ENCODE results near the gene ITGAD.

Gene ITGAD

GRCh38 chr16:31430380-31431052 is 37.4 kb downstream of the ITGAD start:
- TF ChIP-seq PPARA (CRISPR knock-in tag; IDR thresholded peaks at IDR 0.05; ENCODE audit: borderline replicate concordance) (no peak), ZFP30 (CRISPR knock-in tag; IDR thresholded peaks at IDR 0.05) (no peak), TOX (CRISPR knock-in tag; IDR thresholded peaks at IDR 0.05; ENCODE audit: borderline replicate concordance) (no peak), ZC3H10 (CRISPR knock-in tag; IDR thresholded peaks at IDR 0.05) (no peak), CSRNP3 (CRISPR knock-in tag; IDR thresholded peaks at IDR 0.05) (no peak), ISL1 (CRISPR knock-in tag; IDR thresholded peaks at IDR 0.05) (no peak), OSR1 (CRISPR knock-in tag; IDR thresholded peaks at IDR 0.05) (no peak), BACH2 (CRISPR knock-in tag; IDR thresholded peaks at IDR 0.05; ENCODE audit: borderline replicate concordance) (no peak), ZNF565 (CRISPR knock-in tag; conservative IDR thresholded peaks at IDR 0.05; ENCODE audit: low read depth) (no peak), ZFP3 (CRISPR knock-in tag; IDR thresholded peaks at IDR 0.05) (no peak), ZNF70 (CRISPR knock-in tag; IDR thresholded peaks at IDR 0.05) (no peak), GLIS3 (CRISPR knock-in tag; IDR thresholded peaks at IDR 0.05) (no peak), ARNTL (CRISPR knock-in tag; IDR thresholded peaks at IDR 0.05; ENCODE audit: borderline replicate concordance, low read depth) (no peak)
- TF ChIP-seq, protein P1, sequence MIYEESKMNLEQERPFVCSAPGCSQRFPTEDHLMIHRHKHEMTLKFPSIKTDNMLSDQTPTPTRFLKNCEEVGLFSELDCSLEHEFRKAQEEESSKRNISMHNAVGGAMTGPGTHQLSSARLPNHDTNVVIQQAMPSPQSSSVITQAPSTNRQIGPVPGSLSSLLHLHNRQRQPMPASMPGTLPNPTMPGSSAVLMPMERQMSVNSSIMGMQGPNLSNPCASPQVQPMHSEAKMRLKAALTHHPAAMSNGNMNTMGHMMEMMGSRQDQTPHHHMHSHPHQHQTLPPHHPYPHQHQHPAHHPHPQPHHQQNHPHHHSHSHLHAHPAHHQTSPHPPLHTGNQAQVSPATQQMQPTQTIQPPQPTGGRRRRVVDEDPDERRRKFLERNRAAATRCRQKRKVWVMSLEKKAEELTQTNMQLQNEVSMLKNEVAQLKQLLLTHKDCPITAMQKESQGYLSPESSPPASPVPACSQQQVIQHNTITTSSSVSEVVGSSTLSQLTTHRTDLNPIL (CRISPR knock-in tag; IDR thresholded peaks at IDR 0.05; ENCODE audit: low read depth): no peak
- ATAC-seq: no peak; the same call in 2 of the 3 replicates

GRCh38 chr16:31435341-31436220 is 42.4 kb downstream of the ITGAD start:
- TF ChIP-seq ISL1 (CRISPR knock-in tag; IDR thresholded peaks at IDR 0.05) (no peak), OSR1 (CRISPR knock-in tag; IDR thresholded peaks at IDR 0.05) (no peak), SNAI2 (CRISPR knock-in tag; IDR thresholded peaks at IDR 0.05) (no peak), ZNF70 (CRISPR knock-in tag; IDR thresholded peaks at IDR 0.05) (no peak), ZC3H10 (CRISPR knock-in tag; IDR thresholded peaks at IDR 0.05) (no peak), TSHZ2 (CRISPR knock-in tag; IDR thresholded peaks at IDR 0.05) (no peak), TOX (CRISPR knock-in tag; IDR thresholded peaks at IDR 0.05; ENCODE audit: borderline replicate concordance) (no peak), CSDC2 (CRISPR knock-in tag; IDR thresholded peaks at IDR 0.05) (no peak), ZFP3 (CRISPR knock-in tag; IDR thresholded peaks at IDR 0.05) (no peak), CSRNP3 (CRISPR knock-in tag; IDR thresholded peaks at IDR 0.05) (no peak), BACH2 (CRISPR knock-in tag; IDR thresholded peaks at IDR 0.05; ENCODE audit: borderline replicate concordance) (no peak)

DNA sequence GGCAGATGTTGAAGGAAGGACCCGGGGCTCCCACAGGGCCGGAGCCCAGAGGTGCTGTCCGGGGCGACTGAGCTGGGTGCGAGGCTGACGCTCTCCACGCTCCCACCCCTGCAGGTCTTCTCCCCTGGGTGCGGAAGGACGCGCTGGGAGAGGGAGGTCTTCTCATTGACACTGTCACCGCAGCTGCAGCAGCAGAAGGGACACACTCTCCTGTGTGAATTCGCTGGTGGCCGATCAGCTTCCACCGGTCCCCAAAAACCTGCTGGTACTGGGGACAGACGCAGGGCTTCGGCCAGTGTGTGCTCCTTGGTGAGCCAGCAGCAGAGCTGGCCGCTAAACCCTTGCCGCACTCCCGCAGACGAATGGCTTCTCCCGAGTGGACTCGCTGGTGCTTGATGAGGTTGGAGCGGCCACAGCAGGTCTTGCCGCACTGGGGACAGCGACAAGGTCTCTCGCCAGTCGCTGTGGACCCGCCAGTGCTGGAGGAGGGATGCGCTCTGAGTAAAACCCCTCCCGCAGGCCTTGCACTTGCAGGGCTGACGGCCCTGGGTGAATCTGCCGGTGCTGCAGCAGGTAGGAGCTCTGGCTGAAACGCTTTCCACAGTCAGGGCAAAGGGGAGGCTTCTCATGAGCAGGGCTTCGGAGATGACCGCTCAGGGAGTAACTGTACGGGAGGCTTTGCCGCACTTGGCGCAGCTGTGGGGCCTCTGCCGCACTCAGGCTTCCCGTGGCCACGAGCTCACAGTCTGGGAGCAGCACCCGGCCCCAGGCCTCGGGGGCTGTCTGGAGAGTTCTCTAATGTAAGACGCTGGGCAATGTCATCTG is 43.3 kb downstream of the ITGAD start:
- ATAC-seq: no peak
- TF ChIP-seq TOX (CRISPR knock-in tag; IDR thresholded peaks at IDR 0.05; ENCODE audit: borderline replicate concordance): no peak

More at GRCh38 chr16:31435341-31436220, 42.4 kb downstream of the ITGAD start:
- no peak for ATAC-seq
